GM19240 (cell line): Measurements from ENCODE around the gene TMEM132C.
"Not testable (repeated sequence)": the region's sequence is repeated elsewhere in the genome, so short reads cannot be mapped to it uniquely, and the experiment has no call there.

ENCODE experiments used
- DNase-seq: peaks from one replicate; pipeline ENCODE4 v3.0.0; 2011; ENCODE audit warnings: low spot score; ENCODE audit not compliant: insufficient read length

Gene TMEM132C

GRCh38 chr12:128471491-128471890 is 204.5 kb downstream of the TMEM132C start:
- no peak for DNase-seq

GRCh38 chr12:128474916-128475315 is 207.9 kb downstream of the TMEM132C start:
- DNase-seq: no peak

- no peak for DNase-seq
Measured at GRCh38 chr12:128476266-128476665, 209.3 kb downstream of the TMEM132C start.

- no peak for DNase-seq
Measured at GRCh38 chr12:128483526-128484255, 216.7 kb downstream of the TMEM132C start.

- DNase-seq: not testable (repeated sequence)
Measured at GRCh38 chr12:128497376-128497775, 230.4 kb downstream of the TMEM132C start.

- no peak for DNase-seq
Measured at GRCh38 chr12:128507470-128507869, 240.5 kb downstream of the TMEM132C start.

GRCh38 chr12:128509170-128509569 is 242.2 kb downstream of the TMEM132C start:
- DNase-seq: no peak

- no peak for DNase-seq
Measured at GRCh38 chr12:128510511-128510910, 243.5 kb downstream of the TMEM132C start.

GRCh38 chr12:128513331-128513730 is 246.4 kb downstream of the TMEM132C start:
- DNase-seq: no peak

- DNase-seq: no peak
Measured at GRCh38 chr12:128513831-128514230, 246.9 kb downstream of the TMEM132C start.

GRCh38 chr12:128518644-128519043 is 251.7 kb downstream of the TMEM132C start:
- no peak for DNase-seq

- no peak for DNase-seq
Measured at GRCh38 chr12:128519426-128519825, 252.5 kb downstream of the TMEM132C start.

GRCh38 chr12:128521981-128522380 is 255.0 kb downstream of the TMEM132C start:
- DNase-seq: no peak

GRCh38 chr12:128524439-128524838 is 257.5 kb downstream of the TMEM132C start:
- DNase-seq: no peak

GRCh38 chr12:128531170-128531569 is 264.2 kb downstream of the TMEM132C start:
- no peak for DNase-seq

- no peak for DNase-seq
Measured at GRCh38 chr12:128534906-128535305, 267.9 kb downstream of the TMEM132C start.

GRCh38 chr12:128536810-128537209 is 269.8 kb downstream of the TMEM132C start:
- DNase-seq: no peak

- DNase-seq: no peak
Measured at GRCh38 chr12:128537668-128538067, 270.7 kb downstream of the TMEM132C start.

- DNase-seq: no peak
Measured at GRCh38 chr12:128542844-128543243, 275.9 kb downstream of the TMEM132C start.

- DNase-seq: no peak
Measured at GRCh38 chr12:128543460-128543859, 276.5 kb downstream of the TMEM132C start.

- no peak for DNase-seq
Measured at GRCh38 chr12:128543971-128544370, 277.0 kb downstream of the TMEM132C start.

GRCh38 chr12:128548949-128549348 is 282.0 kb downstream of the TMEM132C start:
- no peak for DNase-seq

GRCh38 chr12:128549601-128550218 is 282.7 kb downstream of the TMEM132C start:
- no peak for DNase-seq
